NOMO-1 treated with DMSO at 0.1 percent for 48 hours (cell line): ENCODE results near the gene RGMA.

Experiments used
- DNase-seq: peaks from one replicate; lab custom pipeline; 2025; ENCODE audit not compliant: unreplicated experiment; lab: John Stamatoyannopoulos, UW

RGMA gene

DNA sequence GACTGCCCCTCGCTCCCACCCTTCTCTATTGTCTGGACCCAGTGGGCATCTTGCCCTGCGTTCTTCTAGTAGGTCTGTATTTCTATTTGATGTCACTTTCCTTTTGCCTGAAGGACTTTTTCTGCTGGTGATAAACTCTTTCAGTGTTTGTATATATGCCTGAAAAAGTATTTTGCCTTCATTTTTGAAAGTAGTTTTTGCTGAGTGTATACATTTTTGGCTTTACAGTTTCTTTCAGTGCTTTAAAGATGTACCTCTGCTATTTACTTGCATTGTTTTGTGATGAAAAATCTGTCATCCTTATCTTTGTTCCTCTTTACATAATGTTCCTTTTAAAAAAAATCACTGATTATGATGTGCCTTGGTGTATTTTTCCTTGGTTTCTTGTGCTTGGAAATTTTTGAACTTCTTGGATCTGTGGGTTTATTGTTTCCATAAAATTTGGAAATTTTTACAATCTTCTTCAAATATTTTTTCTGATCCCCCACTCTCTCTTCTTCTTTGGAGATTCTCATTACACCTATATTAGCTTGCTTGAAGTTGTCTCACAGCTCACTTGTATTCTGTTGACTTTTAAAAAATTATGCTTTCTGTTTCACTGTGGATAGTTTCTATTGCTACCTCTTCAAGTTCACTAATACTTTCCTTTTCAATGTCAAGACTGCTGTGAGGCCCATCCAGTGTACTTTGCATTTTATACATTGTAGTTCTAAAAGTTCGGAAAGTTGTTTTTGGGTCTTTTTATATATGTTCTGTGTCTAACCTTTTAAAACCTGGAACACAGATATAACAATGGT lies 67.8 kb downstream of the RGMA start:
- no peak for DNase-seq

DNA sequence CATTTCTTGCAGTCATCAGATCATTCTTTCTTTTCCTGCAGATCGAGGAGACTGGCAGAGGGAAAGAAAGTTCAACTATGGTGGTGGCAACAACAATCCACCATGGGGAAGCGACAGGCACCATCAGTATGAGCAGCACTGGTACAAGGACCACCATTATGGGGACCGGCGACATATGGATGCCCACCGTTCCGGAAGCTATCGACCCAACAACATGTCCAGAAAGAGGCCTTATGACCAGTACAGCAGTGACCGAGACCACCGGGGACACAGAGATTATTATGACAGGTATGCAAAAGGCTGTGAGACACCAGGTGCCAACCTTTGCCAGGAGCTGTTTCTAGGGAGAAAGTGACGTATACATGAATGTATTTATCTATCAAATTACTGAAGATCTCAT lies 69.0 kb downstream of the RGMA start:
- DNase-seq: no peak

DNA sequence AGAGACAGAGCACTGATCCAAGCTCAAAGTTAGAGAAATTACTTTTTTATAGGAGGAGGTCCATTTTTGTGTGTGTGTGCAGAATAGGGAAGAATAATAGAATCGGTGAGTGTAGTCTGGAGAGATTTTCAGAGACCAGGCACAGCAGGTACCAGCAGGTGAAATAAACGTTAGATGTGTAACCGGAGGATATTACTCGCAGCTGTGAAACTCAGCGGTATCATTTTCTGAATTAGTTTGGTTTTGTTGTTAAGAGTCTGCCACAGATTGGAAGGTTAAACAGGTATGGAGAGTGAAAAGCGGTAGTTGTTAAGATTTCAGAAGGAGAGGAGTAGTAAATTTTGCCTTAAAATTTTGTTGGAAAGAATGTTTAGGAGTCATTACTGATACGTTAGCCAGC lies 69.9 kb downstream of the RGMA start:
- no peak for DNase-seq

DNA sequence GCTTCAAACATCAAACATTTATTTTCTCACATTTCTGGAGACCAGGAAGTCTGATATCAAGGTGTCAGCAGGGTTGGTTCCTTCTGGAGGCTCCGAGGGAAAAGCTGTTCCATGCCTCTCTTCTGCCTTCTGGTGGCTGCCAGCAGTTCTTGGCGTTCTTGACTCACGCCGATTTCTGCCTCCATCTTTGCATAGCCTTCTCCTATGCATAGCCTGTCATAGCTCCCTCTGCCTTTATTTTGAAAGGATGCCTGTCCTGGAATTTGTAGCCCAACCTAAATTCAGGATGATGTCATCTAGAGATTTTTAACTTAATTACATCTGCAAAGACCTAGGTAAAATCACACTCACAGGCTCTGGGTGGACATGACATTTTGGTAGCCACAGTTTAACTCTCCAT lies 70.4 kb downstream of the RGMA start:
- DNase-seq: no peak

DNA sequence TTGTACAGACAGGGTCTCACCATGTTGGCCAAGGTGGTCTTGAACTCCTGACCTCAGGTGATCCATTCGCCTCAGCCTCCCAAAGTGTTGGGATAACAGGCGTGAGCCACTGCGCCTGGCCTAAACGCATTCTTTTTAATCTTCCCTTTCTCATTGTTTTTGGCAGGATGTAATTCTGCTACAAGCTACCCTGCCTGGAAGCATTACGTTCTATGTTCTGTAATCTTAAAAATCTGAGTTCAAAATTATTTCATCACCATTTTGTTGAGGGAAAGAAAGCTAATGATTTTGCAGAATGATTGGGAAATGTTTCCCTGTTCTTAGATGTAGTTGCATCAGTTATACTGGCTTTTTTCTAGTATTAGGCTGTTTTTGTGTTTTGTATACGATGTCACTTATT lies 71.5 kb downstream of the RGMA start:
- DNase-seq: no peak

DNA sequence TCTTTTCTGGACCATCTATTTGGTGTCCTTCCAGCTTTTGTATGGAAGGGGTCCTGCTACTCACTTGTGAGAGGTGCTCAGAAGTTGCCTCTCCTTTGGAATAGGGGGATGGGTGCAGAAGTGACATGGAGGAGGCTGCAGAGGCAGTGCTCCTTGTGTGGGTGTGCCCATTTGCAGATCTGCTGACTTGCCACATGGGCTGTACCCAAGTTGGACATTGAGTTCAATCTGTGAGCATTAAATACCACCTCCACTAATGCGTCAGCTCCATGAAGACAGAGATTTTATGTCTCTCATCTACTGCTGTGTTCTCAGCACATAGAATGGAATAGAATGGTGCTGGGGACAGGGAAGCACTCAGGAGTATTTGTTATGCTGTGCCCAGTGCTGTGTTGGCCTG lies 76.2 kb downstream of the RGMA start:
- no peak for DNase-seq

DNA sequence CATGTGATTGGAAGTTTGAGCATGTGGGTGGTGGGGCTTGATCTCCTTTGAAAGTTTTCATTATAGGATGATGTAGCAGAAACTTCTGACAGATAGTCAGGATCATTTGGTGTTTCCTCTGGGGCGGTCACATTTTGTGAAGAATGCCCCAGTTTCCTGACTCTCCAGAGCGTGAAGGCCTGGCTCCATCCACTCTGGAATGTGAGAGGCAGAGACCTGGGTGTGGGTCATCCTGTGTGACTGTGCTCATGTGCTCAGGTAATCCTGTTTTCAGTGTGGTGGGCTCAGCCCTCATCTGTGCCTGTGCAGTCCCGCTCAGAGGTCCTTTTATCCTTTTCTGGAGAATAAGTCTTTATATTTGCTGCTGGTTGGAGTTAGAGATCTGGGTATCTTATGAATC lies 81.0 kb downstream of the RGMA start:
- no peak for DNase-seq

DNA sequence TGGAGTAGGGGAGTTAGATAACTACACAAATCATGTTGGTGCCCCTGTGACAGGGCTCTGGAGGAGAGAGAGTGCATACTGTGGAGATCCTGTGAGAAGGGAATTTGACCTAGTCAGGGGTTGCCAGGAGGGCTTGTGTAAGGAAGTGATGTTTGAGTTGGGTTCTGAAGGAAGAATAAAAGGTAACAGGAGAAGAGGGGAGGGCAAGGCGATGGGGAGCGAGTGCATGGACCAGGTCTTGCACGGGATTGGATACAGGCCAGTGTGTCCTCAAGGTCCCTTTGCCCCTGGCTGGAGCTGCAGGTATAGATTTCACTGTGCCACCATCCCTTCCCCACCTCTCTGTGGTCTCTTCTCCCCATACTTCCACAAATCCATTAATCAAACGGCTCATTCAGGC lies 83.9 kb downstream of the RGMA start:
- no peak for DNase-seq

DNA sequence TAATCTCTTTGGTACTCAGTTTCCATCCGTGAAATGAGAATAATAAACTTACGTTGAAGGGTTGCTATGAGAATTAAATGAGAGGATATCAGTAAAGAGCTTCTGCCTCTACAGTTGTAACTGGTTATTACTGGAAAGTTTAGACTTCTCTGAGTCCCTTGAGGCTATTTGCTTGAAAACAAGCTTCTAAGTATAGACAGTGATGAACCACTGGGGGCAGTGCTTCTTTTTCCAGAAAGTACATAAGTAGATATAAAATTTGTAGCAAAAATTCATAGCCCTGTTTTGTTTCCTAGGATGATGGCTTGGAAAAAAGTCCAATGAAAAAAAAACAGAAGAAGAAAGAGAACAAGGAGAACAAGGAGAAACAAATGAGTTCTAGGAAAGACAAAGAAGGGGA lies 87.1 kb downstream of the RGMA start:
- no peak for DNase-seq

DNA sequence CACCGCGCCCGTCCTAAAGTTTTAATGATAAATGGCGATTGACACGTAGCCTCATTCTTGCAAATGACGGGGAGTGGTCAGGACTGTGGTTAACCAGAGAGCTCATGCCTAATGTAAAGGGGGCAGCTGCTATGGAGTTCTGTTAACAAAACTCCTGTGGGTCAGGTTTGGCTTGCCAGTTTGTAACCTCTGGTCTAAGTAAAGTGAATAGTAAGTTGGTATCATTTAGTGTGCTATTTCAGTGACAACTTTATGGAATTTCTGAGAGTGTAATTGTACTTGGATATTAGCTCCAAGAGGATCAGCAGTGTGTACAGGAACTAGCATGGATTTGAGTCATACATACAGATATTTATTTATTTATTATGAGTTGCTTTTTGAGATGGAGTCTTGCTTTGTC lies 87.9 kb downstream of the RGMA start:
- DNase-seq: no peak

DNA sequence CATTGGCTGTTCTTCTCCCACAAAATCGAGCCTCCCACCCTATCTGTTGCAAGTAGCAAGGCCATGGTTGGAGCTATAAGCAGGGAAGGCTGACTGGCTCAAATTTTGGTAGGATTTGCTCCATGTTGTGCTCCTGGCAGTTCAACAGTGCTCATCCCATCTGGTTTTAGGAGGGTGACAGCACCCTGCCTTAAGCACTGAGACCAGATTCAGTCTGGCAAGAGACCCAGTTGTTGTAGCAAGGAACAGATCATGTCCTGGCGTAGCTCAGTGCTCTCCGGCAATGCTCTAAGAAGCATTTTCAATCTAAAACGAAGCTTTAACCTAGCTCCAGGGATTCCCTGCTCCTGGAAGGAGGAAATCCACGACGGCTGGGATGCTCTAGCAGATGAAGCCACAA lies 91.2 kb downstream of the RGMA start:
- DNase-seq: no peak

DNA sequence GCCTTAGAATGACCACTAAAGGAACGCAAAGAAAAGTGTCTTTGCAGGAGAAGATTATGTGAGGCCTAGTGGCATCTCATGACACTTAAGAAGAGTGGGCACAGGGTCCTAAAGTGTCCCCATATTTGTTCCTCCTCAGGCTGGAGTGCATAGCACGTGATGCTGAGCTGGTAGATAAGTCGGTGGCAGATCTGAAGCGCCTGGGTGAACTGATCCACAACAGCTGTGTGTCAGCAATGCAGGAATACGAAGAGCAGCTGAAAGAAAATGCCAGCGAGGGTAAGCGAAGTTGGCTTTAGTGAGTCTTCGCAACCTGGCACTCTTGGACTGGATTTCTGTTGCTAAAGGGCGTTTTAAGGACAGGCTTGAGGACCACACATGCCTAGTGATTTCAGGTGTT lies 96.3 kb downstream of the RGMA start:
- no peak for DNase-seq

DNA sequence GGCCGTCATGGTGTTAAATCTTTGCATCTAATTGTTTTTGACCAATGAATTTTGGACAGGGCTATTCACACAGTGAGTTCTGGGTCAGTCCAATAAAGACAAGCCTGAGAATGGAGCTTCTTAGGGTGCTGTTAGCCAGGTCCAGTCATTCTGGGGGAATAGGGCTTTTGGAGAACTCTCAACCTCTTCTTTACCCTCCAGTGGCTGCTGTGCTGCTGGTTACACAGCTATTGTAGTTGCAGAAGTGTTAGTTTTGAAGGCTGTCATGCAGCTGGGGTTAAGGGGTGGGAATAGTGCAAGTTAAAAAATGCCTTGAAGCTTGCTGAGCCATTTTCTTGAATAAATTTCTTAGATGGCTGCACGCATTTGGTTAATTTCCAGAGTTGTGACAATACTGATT lies 99.0 kb downstream of the RGMA start:
- DNase-seq: no peak

DNA sequence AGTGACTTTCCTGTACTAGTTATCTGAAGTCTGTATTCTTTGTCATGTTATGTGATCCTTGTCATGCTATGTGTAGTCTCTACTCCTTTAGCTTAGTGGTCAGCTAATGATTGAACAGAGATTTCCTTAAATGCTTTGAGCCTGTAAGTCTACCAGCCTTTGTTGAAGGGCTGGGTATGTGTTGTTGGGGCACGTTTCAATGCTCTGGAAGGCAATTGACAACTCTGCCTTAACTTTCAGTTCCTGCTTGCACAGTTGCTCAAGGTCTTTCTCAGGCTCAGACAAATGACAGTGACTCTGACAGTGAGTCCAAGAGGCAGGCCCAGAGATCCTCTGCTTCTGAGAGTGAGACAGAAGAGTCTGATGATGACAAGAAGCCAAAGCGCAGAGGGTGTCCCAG lies 99.5 kb downstream of the RGMA start:
- DNase-seq: peak; percentile 37
